Fibroblast of lung (primary cell): Measurements from ENCODE around the gene FBXL17. TPM values are rescaled to one million over a fixed set of nuclear protein-coding genes. Genes with fewer than 3 reads are reported as not detected.

Source experiments
- DNase-seq, 2 donors: peaks; one replicate each; pipeline versions ENCODE4 v3.0.0 to v3.0.0-alpha.2; 2010; ENCODE audit warnings: low read depth in 2 of 2
- H2AFZ ChIP-seq: 2 replicates; pipeline ENCODE4 v1.5.1; 2012; ENCODE audit warnings: low read length, control low read depth, inconsistent platforms
- H3K27ac ChIP-seq: 2 replicates; pipeline ENCODE4 v1.5.1; 2011; ENCODE audit warnings: low read length, control low read depth; ENCODE audit not compliant: insufficient read depth
- H3K27me3 ChIP-seq: 2 replicates; pipeline ENCODE4 v1.5.1; 2011; ENCODE audit warnings: mild to moderate bottlenecking, low read length; ENCODE audit not compliant: control insufficient read depth, insufficient read depth
- H3K36me3 ChIP-seq: 2 replicates; pipeline ENCODE4 v1.5.1; 2011; ENCODE audit warnings: low read length; ENCODE audit not compliant: control insufficient read depth, insufficient read depth
- H3K4me1 ChIP-seq: 2 replicates; pipeline ENCODE4 v1.5.1; 2011; ENCODE audit warnings: low read length; ENCODE audit not compliant: control insufficient read depth, insufficient read depth; ENCODE audit errors: extremely low read depth
- H3K4me2 ChIP-seq: 2 replicates; pipeline ENCODE4 v1.5.1; 2011; ENCODE audit warnings: low read length, control low read depth; ENCODE audit not compliant: insufficient read depth; ENCODE audit errors: extremely low read depth
- H3K4me3 ChIP-seq, 4 experiments: fragments of 200-600 bp in 1 of 4; sonication (generic) in 1 of 4; replicated peaks in 1 of 4; 2 replicates each; pipeline ENCODE4 v1.5.1; 2011 to 2016; ENCODE audit warnings: low read length in 4 of 4, low read depth in 3 of 4, mild to moderate bottlenecking in 3 of 4, control low read depth in 2 of 4, inconsistent platforms in 1 of 4, mixed read lengths in 1 of 4; ENCODE audit not compliant: insufficient read depth in 1 of 4; ENCODE audit errors: control extremely low read depth in 1 of 4
- H3K79me2 ChIP-seq: 2 replicates; pipeline ENCODE4 v1.5.1; 2012; ENCODE audit warnings: mild to moderate bottlenecking, low read length, inconsistent platforms; ENCODE audit not compliant: control insufficient read depth, insufficient read depth
- H3K9ac ChIP-seq: 2 replicates; pipeline ENCODE4 v1.5.1; 2011; ENCODE audit warnings: mild to moderate bottlenecking, low read length, control low read depth; ENCODE audit not compliant: insufficient read depth
- H3K9me3 ChIP-seq: 2 replicates; pipeline ENCODE4 v1.5.1; 2012; ENCODE audit warnings: low read depth, low read length; ENCODE audit not compliant: control insufficient read depth, insufficient read depth
- H4K20me1 ChIP-seq: 2 replicates; pipeline ENCODE4 v1.5.1; 2011; ENCODE audit warnings: low read length; ENCODE audit not compliant: control insufficient read depth, insufficient read depth; ENCODE audit errors: extremely low read depth
- EZH2 ChIP-seq: IDR thresholded peaks from 2 replicates; pipeline ENCODE4 v1.5.1; 2012; ENCODE audit warnings: low read length, control low read depth, mild to moderate bottlenecking; ENCODE audit errors: missing control alignments
- polyA plus RNA-seq, 2 donors: library from polyadenylated mRNA; depleted of rRNA in 1 of 2; stranded (reverse) in 1 of 2; unstranded in 1 of 2; fragments of >200 nt; gene quantifications; 2 replicates each; pipeline ENCODE4 v1.2.1, GENCODE V29; 2011 to 2012; ENCODE audit warnings: missing spikeins in 1 of 2
- total RNA-seq: library from RNA; depleted of rRNA; stranded (reverse); fragments of >200 nt; gene quantifications from 2 replicates; pipeline ENCODE4 v1.2.1, GENCODE V29; 2014
- TF ChIP-seq, protein P1 (sequence below), 2 donors: IDR thresholded peaks in 1 of 2; conservative IDR thresholded peaks in 1 of 2; 1 replicate in 1 of 2; 2 replicates in 1 of 2; pipeline ENCODE4 v1.5.1; 2011 to 2012; ENCODE audit warnings: low read length in 2 of 2, control low read depth in 1 of 2, inconsistent platforms in 1 of 2, low read depth in 1 of 2, mild to moderate bottlenecking in 1 of 2

Gene FBXL17
- total and polyA plus RNA-seq, 2 donors (not counting 1 experiment from before 2014, with no cell fraction given) = 7.1 to 8.3 TPM

DNA sequence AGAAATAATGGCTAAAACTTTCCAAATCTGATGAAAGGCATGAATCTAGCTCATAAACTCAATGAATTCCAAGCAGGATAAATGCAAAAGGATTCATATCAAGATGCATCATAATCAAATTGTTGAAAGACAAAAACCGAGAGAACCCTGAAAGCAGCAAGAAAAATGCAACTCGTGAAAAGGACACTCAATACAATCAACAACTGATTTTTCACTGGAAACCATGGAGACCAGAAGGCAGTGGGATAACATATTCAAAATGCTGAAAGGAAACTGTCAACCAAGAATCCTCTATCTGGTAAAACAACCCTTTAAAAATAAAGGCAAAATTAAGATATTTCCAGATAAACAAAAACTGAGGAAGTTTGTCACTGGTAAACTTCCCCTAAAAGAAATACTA is 9.5 kb downstream of the FBXL17 start:
- Histone ChIP-seq H4K20me1 (no peaks in the 10 kb centered on the region), H3K27me3 (no peaks in the 10 kb centered on the region), H3K9me3 (no peaks in the 10 kb centered on the region), H2AFZ (no peak overlapping the region), H3K79me2 (no peaks in the 10 kb centered on the region), H3K4me3 (no peak overlapping the region), H3K9ac (no peak overlapping the region), H3K4me2 (no peak overlapping the region), H3K27ac (no peak overlapping the region), H3K4me1 (no peaks in the 10 kb centered on the region), H3K36me3 (no peaks in the 10 kb centered on the region)
- DNase-seq = no peak
- TF ChIP-seq, protein P1, sequence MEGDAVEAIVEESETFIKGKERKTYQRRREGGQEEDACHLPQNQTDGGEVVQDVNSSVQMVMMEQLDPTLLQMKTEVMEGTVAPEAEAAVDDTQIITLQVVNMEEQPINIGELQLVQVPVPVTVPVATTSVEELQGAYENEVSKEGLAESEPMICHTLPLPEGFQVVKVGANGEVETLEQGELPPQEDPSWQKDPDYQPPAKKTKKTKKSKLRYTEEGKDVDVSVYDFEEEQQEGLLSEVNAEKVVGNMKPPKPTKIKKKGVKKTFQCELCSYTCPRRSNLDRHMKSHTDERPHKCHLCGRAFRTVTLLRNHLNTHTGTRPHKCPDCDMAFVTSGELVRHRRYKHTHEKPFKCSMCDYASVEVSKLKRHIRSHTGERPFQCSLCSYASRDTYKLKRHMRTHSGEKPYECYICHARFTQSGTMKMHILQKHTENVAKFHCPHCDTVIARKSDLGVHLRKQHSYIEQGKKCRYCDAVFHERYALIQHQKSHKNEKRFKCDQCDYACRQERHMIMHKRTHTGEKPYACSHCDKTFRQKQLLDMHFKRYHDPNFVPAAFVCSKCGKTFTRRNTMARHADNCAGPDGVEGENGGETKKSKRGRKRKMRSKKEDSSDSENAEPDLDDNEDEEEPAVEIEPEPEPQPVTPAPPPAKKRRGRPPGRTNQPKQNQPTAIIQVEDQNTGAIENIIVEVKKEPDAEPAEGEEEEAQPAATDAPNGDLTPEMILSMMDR (conservative IDR thresholded peaks at IDR 0.05 in 1 of 2, IDR thresholded peaks at IDR 0.05 in 1 of 2; ENCODE audit: low read depth in 1 of 2, low read length in 2 of 2) = no peak

DNA sequence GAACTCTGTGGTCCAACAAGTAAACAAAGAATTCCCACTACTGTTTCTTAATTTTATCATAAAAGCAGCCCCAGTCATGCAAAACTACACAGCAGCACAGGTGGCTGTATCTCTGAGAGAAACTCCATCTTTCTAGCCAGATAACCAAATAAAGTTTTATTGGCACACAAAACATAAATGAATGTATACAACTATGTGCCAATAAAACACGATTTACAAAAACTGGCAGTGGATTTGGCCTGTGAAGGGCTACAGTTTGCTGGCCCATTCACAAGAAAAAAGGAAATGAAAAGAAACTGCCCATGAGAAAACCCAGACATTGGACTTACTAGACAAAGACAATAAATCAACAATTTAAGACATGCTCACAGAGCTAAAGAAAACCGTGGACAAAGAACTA is 10.6 kb downstream of the FBXL17 start:
- Histone ChIP-seq H4K20me1 (no peaks in the 10 kb centered on the region), H3K9me3 (no peaks in the 10 kb centered on the region), H3K4me1 (no peaks in the 10 kb centered on the region), H3K79me2 (no peaks in the 10 kb centered on the region), H3K4me2 (no peak overlapping the region), H3K27ac (no peak overlapping the region), H3K27me3 (no peaks in the 10 kb centered on the region), H2AFZ (no peak overlapping the region), H3K9ac (no peak overlapping the region), H3K4me3 (no peak overlapping the region), H3K36me3 (no peaks in the 10 kb centered on the region)
- no peak for DNase-seq
- no peak for TF ChIP-seq EZH2
- TF ChIP-seq, protein P1 (conservative IDR thresholded peaks at IDR 0.05 in 1 of 2, IDR thresholded peaks at IDR 0.05 in 1 of 2; ENCODE audit: low read depth in 1 of 2, low read length in 2 of 2) = no peak

DNA sequence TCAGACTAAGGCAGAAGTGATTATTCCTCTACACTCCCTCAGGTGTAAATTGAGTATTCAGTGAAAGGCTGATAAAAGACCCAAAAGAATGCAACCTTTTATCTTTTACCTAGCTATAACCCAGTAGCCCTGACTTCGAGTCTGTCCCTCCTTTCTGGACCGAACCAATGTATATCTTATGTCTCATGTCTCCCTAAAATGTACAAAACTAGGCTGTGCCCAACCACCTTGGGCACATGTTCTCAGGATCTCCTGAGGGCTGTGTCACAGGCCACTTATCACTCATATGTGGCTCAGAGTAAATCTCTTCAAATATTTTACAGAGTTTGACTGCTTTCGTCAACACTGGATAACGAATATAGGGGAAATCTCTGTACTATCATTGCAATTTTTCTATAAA is 12.7 kb downstream of the FBXL17 start:
- no peaks in the 10 kb centered on the region for H4K20me1 ChIP-seq
- H3K79me2 ChIP-seq = no peaks in the 10 kb centered on the region
- H3K4me3 ChIP-seq = no peak overlapping the region
- H3K9me3 ChIP-seq = no peaks in the 10 kb centered on the region
- H2AFZ ChIP-seq = no peak overlapping the region
- H3K4me2 ChIP-seq = no peak overlapping the region
- no peaks in the 10 kb centered on the region for H3K27me3 ChIP-seq
- no peak overlapping the region for H3K27ac ChIP-seq
- H3K9ac ChIP-seq = no peak overlapping the region
- H3K4me1 ChIP-seq = no peaks in the 10 kb centered on the region
- DNase-seq = no peak
- H3K36me3 ChIP-seq = no peaks in the 10 kb centered on the region
- TF ChIP-seq EZH2 = no peak
- TF ChIP-seq, protein P1 (conservative IDR thresholded peaks at IDR 0.05 in 1 of 2, IDR thresholded peaks at IDR 0.05 in 1 of 2; ENCODE audit: low read depth in 1 of 2, low read length in 2 of 2) = no peak
